Measurements from ENCODE around the gene WIPI1. TPM values are rescaled to one million over a fixed set of nuclear protein-coding genes. Genes with fewer than 3 reads are reported as not detected.

Gene WIPI1
- total RNA-seq, 1 donor from 2014 or later, result 38.1 TPM

GRCh38 chr17:68396226-68397107, 60.8 kb downstream of the WIPI1 start:
- no peak overlapping the region for H3K27ac ChIP-seq
- H3K27me3 ChIP-seq, result no peaks in the 10 kb centered on the region
- no peak for ATAC-seq
- no peak overlapping the region for H3K4me3 ChIP-seq
- peaks cover 8% of the 10 kb centered on the region for H3K4me1 ChIP-seq
- TF ChIP-seq, protein P1, sequence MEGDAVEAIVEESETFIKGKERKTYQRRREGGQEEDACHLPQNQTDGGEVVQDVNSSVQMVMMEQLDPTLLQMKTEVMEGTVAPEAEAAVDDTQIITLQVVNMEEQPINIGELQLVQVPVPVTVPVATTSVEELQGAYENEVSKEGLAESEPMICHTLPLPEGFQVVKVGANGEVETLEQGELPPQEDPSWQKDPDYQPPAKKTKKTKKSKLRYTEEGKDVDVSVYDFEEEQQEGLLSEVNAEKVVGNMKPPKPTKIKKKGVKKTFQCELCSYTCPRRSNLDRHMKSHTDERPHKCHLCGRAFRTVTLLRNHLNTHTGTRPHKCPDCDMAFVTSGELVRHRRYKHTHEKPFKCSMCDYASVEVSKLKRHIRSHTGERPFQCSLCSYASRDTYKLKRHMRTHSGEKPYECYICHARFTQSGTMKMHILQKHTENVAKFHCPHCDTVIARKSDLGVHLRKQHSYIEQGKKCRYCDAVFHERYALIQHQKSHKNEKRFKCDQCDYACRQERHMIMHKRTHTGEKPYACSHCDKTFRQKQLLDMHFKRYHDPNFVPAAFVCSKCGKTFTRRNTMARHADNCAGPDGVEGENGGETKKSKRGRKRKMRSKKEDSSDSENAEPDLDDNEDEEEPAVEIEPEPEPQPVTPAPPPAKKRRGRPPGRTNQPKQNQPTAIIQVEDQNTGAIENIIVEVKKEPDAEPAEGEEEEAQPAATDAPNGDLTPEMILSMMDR (IDR thresholded peaks at IDR 0.05), result no peak
- H3K36me3 ChIP-seq, result no peaks in the 10 kb centered on the region
- no peak for DNase-seq
- intact Hi-C loops (cut with DNase I), result no loop called here
- no peaks in the 10 kb centered on the region for H3K9me3 ChIP-seq

- TF ChIP-seq, protein P1 (IDR thresholded peaks at IDR 0.05), result no peak
- intact Hi-C loops (cut with DNase I), result no loop called here
- no peak overlapping the region for H3K4me3 ChIP-seq
- no peak for ATAC-seq
- no peak for DNase-seq
- H3K9me3 ChIP-seq, result no peaks in the 10 kb centered on the region
- no peak overlapping the region for H3K27ac ChIP-seq
- no peaks in the 10 kb centered on the region for H3K27me3 ChIP-seq
- H3K36me3 ChIP-seq, result no peaks in the 10 kb centered on the region
- H3K4me1 ChIP-seq, result peaks cover 8% of the 10 kb centered on the region
Measured at GRCh38 chr17:68394608-68395331, 62.5 kb downstream of the WIPI1 start.

DNA sequence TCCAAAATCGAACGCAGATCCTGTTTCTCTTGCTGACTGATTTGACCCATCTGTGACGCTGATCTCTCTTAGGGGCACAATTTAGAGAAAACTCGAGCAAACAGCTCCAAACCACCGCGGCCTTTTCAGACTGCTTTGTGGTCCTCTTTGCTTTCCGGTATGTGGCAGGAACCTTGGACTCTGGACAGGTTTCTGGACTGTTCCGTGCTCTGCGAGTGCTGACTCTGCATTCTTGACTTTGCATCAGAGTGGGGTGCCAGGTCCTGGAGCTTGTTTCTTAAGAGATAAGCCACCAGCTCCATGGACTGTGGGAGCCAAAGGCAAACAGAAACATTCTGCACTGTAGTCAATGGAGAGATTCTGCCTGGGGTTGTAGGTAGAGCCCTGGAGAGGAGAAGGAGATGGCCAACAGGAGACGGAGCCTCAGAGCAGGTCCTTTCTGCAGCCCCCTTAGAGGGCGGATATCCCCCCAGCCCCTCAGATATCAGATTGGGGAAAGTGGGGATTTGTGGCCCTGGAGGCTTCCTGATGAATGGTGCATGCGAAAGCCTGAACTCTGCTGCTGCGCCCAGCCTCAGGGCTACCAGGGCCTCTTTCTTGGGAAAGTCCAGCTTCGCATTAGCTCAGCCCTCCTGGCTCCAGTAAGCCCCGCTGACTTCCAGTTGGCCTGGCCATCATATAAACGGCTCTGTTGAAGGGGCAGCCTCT, 65.6 kb downstream of the WIPI1 start:
- TF ChIP-seq, protein P1 (IDR thresholded peaks at IDR 0.05), result no peak
- no peak for DNase-seq
- Histone ChIP-seq H3K4me1 (no peaks in the 10 kb centered on the region), H3K27me3 (no peaks in the 10 kb centered on the region), H3K27ac (peak overlapping the region; percentile 55), H3K9me3 (no peaks in the 10 kb centered on the region), H3K36me3 (no peaks in the 10 kb centered on the region), H3K4me3 (no peak overlapping the region)
- ATAC-seq, result no peak
- intact Hi-C loops (cut with DNase I), result no loop called here

- Histone ChIP-seq H3K36me3 (no peaks in the 10 kb centered on the region), H3K4me3 (no peak overlapping the region), H3K9me3 (no peaks in the 10 kb centered on the region), H3K27me3 (no peaks in the 10 kb centered on the region), H3K4me1 (no peaks in the 10 kb centered on the region), H3K27ac (peak overlapping the region; percentile 55)
- TF ChIP-seq, protein P1 (IDR thresholded peaks at IDR 0.05), result no peak
- intact Hi-C loops (cut with DNase I), result no loop called here
- ATAC-seq, result no peak
- no peak for DNase-seq
Measured at GRCh38 chr17:68390888-68391545, 66.3 kb downstream of the WIPI1 start.

DNA sequence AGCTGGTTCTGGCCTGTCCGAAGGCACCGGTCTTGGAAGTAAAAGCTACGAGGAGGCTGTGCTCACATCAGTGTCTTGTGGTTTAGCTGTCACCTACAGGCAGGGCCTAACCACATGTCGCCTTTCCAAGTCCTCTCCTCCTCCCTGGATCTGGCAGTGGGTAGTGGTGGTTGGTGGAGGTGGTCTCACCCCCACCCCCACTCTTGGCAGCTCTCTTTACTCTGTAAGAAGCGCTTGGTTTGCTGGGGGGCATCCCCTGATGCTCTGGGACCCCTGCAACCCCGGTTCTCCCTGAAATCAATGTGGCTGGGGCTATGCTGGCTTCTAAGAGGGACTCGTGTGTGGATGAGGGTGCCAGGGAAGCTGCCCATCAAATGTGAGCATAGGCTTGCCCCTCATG, 68.3 kb downstream of the WIPI1 start:
- ATAC-seq (no peak), DNase-seq (no peak)
- intact Hi-C loops (cut with DNase I), result no loop called here
- H3K27ac ChIP-seq, result no peak overlapping the region
- no peaks in the 10 kb centered on the region for H3K36me3 ChIP-seq
- no peaks in the 10 kb centered on the region for H3K9me3 ChIP-seq
- H3K4me3 ChIP-seq, result no peak overlapping the region
- H3K27me3 ChIP-seq, result no peaks in the 10 kb centered on the region
- TF ChIP-seq, protein P1 (IDR thresholded peaks at IDR 0.05), result no peak
- peaks cover 11% of the 10 kb centered on the region for H3K4me1 ChIP-seq

Data from upper lobe of right lung (tissue), 1 donor.